GM10266 (cell line): ENCODE results near the gene SUPT3H.

Source experiments
- DNase-seq: peaks from one replicate; pipeline ENCODE4 v3.0.0; 2012; ENCODE audit errors: extremely low spot score
- CTCF ChIP-seq: IDR thresholded peaks from 2 replicates; pipeline ENCODE4 v1.5.1; 2012; ENCODE audit warnings: mild to moderate bottlenecking, low read depth; ENCODE audit not compliant: control insufficient read depth, insufficient read depth; ENCODE audit errors: missing control alignments

The SUPT3H gene

GRCh38 chr6:44985006-44985405, 392.7 kb downstream of the SUPT3H start:
- DNase-seq: no peak
- no peak for TF ChIP-seq CTCF

DNA sequence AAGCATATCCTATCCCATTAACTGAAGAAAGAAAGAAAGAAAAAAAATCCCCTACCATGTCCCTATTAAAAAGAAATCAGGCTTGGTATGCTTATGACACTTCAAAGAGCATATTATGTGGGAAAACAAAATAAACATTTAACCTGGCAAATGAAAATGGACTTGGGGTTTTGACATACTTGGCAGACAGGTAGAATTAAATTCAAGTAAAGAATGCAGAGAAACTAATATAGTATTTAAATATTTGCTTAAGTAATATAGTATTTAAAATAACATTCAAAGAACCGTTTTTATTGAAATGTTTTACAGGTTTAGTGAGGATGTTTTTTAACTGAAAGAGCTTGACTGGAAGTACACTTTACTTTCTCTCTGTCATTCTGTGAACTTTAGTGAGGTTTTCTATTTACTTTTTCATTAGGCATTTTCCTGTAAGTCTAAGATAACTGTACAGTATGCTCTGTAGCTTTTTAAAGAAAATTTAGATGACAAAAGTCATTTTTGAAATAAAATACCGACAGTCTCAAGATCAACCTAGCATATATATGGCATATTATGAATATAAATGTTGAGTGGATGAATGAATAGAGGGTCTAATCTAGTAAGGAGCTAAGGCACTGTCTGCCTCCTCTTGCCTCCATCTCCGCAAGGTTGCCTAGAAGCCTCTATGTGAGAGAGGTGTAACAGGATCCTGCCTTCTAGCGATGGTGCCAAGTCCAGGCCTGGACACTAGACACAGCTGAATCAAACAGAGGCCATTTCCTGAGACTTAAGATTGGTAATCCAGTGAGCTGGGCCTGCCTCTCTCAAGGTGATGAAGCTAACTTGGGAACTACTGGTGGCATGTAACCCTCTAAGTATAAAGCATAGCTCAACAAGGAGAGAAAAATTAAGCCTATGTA, 394.0 kb downstream of the SUPT3H start:
- TF ChIP-seq CTCF: no peak
- DNase-seq: no peak

DNA sequence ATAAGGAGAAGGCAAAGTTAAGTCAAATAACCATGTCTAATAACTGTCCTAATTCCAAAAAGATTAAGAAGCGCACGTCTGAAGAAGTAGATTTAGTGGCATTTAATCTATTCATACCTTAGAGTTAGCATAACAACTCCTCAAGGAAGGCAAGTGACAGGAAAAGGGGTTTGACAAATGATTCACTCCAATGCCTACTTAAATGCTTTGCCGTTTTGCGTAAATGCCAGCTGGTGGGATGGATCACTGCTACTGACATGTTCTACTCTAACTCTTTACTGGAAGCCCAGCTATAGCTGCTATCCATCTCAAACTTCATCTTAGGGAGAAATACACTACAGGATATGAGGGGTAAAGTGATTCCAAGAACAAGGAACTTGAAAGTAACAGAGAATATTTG, 396.9 kb downstream of the SUPT3H start:
- TF ChIP-seq CTCF: no peak
- no peak for DNase-seq

- no peak for DNase-seq
- TF ChIP-seq CTCF: no peak
Measured at GRCh38 chr6:44976677-44977641, 400.8 kb downstream of the SUPT3H start.

- no peak for DNase-seq
- TF ChIP-seq CTCF: no peak
Measured at GRCh38 chr6:44974511-44974910, 403.2 kb downstream of the SUPT3H start.

DNA sequence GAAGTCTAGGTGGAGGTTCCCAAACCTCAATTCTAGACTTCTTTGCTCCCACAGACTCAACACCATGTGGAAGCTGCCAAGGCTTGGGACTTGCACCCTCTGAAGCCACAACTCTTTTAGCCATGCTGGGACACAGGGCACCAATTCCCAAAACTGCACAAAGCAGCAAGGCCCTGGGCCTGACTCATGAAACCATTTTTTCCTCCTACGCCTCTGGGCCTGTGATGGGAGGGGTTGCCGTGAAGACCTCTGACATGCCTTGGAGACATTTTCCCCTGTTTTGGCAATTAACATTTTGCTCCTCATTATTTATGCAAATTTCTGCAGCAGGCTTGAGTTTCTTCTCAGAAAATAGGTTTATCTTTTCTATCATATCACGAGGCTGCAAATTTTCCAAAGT, 405.0 kb downstream of the SUPT3H start:
- DNase-seq: no peak
- TF ChIP-seq CTCF: no peak
